GM18861 (cell line): ENCODE measurements around the gene SDR9C7.
"Not testable (repeated sequence)": the region's sequence is repeated elsewhere in the genome, so short reads cannot be mapped to it uniquely, and the experiment has no call there.

ENCODE experiments used
- ATAC-seq: cut with Tn5 transposase; IDR thresholded peaks from one replicate; pipeline ENCODE4 v1.9.1; 2021; ENCODE audit not compliant: unreplicated experiment

Gene SDR9C7

DNA sequence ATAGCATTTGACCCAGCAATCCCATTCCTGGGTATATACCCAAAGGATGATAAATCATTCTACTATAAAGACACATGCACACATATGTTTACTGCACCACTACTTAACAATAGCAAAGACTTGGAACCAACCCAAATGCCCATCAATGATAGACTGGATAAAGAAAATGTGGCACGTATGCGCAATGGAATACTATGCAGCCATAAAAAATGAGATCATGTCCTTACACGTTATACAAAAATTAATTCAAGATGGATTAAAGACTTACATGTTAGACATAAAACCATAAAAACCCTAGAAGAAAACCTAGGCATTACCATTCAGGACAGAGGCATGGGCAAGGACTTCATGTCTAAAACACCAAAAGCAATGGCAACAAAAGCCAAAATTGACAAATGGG is 16.1 kb downstream of the SDR9C7 start:
- ATAC-seq, result not testable (repeated sequence)

- no peak for ATAC-seq
Observed at GRCh38 chr12:56916996-56917333, 17.2 kb downstream of the SDR9C7 start.

DNA sequence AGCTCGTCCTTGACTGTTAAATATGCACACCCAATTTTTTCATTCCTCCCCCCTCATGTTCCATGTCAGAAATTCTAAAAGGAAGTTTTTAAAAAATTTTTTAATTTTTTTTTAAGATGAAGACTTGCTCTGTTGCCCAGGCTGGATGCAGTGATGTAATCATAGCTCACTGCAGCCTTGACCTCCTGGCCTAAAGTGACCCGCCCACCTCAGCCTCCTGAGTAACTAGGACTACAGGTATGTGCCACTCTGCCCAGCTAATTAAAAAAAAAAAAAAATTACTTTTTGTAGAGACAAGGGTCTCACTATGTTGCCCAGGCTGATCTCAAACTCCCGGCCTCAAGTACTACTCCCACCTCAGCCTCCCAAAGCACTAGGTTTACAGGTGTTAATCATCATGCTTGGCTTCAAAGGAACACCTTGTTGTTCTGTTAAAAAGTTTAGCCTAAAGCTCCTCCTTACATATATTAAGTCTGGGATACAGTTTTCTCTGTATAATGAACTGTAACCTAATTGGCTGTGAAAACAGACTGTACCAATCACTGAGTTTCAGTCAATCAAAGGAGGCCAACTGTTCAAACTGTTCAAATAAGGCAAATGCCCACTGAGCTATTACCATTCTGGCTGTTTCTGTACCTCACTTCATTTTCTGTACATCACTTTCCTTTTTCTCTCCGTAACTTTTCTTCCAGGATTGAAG is 17.8 kb downstream of the SDR9C7 start:
- no peak for ATAC-seq

DNA sequence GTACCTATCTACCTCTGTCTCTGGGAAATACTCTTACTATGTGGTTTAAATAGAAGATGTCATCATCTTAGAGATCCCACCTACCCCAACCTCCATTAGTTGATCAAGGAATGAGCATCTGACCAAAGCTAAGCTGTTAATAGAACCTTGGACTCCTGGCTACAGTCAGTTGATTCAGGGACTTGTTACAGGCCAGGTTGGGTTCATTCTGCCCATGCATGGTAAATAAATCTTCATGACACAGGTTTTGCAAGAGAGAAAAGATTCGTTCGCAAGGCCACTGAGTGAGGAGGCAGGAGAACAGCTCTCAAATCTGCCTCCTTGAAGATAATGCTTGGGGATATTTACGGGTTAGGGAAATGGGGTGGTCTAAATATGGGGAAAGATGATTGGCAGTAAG is 19.5 kb downstream of the SDR9C7 start:
- ATAC-seq, result no peak

DNA sequence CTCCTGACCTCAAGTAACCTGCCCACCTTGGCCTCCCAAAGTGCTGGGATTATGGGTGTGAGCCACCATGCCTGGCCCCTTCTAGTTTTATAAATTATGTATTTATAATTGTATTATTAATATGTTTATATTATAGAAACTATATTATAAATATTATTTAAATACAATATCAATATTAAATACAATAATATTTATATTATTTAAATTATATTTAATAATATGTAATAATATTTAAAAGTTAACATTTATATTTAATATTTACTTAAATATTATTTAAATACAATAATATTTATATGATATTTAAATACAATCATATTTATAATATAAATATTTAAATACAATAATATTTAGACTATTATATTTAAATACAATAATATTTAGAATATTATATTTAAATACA is 20.0 kb downstream of the SDR9C7 start:
- ATAC-seq, result no peak

DNA sequence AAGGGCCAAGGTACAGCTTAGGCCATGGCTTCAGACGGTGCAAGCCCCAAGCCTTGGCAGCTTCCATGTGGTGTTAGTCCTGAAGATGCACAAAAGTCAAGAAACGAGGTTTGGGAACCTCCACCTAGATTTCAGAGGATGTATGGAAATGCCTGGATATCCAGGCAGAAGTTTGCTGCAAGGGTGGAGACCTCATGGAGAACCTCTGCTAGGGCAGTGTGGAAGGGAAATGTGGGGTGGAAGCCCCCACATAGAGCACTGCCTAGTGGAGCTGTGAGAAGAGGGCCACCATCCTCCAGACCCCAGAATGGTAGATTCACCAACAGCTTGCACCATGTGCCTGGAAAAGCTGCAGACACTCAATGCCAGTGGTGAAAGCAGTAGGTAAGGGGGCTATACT is 24.8 kb downstream of the SDR9C7 start:
- ATAC-seq, result not testable (repeated sequence)

GRCh38 chr12:56908136-56908535 is 26.1 kb downstream of the SDR9C7 start:
- no peak for ATAC-seq

- no peak for ATAC-seq
Observed at GRCh38 chr12:56905852-56906251, 28.4 kb downstream of the SDR9C7 start.

DNA sequence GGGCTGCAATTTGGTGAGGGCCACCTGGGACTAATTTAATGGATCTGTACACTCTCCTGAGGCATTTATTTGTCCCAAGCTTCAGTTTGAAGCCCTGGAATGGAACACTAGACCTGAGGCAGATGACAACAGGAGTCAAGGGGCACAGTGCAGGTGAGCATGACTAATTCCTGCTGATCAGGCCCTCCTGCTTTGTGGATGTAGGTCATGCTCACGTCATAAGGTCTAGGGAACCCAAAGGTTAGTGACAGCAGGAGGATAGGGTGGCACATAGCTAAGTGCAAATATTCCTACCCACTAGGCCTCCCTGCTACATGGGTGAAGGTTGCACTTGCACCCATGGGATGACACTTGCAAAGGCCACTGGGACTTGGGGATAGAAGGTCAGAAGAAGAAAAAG is 30.8 kb downstream of the SDR9C7 start:
- ATAC-seq, result no peak

GRCh38 chr12:56901313-56901712 is 32.9 kb downstream of the SDR9C7 start:
- ATAC-seq, result not testable (repeated sequence)

GRCh38 chr12:56900583-56900982 is 33.6 kb downstream of the SDR9C7 start:
- ATAC-seq, result no peak

DNA sequence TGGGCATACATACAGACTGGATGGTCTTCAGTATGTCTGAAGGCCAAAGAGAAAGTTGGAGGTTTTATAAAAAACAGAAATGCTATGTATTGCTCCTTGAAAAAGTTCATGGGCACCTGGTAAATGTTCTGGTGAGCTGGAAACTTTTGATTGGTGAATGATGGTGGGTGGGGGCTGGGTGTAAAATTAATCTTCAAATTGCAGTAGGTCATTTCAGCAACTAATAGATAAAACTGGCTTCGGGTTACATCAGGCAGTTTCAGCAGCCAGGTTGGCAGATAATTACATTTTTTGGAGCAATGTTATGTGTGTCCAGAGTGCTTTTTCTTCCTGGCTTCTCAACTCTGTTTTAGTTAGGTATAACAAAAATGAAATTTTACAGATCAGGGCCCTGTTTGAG is 35.3 kb downstream of the SDR9C7 start:
- no peak for ATAC-seq

DNA sequence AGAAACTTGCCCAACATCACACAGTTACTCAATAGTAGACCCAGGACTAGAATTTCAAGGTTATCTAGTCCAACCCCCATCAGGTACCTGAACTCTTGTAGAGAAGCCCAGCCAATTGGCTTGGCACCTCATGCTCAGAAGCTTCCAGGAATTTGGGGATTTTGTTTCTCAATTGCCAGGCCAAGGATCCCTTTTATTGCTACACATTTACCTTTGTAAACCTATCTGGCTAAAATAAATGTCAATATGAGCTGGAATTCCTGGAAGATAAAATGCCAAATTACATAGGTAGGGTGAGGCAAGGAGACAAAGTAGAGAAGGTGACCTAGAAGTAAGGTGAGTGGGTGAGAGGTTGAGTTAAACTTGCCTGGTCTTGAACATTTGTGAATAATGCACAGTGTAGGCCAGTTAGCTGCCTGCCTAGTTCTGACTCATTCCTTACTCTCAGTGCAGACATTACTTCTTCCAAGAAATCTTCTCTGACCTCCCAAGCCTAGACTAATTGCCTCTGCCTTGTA is 36.3 kb downstream of the SDR9C7 start:
- no peak for ATAC-seq

GRCh38 chr12:56896082-56896481 is 38.1 kb downstream of the SDR9C7 start:
- ATAC-seq, result no peak

DNA sequence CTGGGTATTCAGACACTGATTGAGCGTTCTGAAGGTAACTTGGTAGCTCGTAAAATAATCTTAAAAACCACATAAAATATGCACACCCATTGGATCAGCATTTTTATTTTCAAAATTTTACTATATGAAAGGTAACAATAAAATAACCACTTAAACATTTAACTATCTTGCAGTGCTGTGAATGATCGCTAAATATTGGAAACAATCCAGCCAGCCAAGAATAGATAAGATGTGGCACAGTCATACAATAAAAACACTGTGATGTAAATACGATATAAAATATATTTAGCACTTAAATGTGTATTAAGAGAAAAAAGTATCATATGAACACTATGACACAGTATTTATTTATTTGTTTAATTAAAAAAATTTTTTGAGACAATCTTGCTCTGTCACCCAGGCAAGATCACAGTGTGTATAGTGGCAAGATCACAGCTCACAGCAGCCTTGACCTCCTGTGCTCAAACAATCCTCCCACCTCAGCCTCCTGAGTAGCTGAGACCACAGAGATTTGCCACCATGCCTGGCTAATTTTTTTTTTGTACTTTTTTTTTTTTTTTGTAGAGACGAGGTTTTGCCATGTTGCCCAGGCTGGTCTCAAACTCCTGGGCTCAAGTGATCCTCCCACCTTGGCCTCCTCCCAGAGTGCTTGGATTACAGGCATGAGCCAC is 39.4 kb downstream of the SDR9C7 start:
- ATAC-seq, result no peak

GRCh38 chr12:56891885-56892284 is 42.3 kb downstream of the SDR9C7 start:
- not testable (repeated sequence) for ATAC-seq

GRCh38 chr12:56886319-56886718 is 47.9 kb downstream of the SDR9C7 start:
- ATAC-seq, result no peak

DNA sequence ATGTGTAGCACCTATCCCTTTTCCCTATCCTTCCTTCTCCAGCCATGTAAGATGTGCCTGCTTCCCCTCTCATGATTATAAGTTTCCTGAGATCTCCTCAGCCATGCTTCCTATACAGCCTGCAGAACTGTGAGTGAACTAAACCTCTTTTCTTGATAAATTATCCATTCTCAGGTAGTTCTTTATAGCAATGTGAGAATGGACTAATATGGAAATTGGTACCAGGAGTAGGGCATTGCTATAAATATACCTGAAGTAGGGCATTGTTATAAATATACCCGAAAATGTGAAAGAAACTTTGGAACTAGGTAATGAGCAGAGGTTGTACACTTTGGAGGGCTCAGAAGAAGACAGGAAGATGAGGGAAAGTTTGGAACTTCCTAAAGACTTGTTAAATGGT is 48.9 kb downstream of the SDR9C7 start:
- ATAC-seq, result no peak

GRCh38 chr12:56884421-56884820 is 49.8 kb downstream of the SDR9C7 start:
- ATAC-seq, result no peak

DNA sequence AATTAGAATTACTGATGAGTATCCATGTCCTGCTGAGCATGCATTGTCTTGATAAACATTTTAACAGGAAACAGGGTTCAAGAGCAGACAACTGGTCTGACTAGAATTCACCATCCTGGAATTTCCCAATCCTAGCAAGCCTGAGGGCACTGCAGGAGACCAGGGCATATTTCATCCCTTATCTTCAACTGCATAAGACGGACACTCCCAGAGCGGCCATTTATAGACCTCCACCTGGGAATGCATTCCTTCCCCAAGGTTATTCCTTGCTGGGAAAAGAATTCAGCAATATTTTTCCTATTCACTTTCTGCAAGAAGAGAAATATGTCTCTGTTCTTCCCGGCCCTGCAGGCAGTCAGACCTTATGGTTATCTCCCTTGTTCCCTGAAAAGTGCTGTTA is 51.8 kb downstream of the SDR9C7 start:
- ATAC-seq, result not testable (repeated sequence)

DNA sequence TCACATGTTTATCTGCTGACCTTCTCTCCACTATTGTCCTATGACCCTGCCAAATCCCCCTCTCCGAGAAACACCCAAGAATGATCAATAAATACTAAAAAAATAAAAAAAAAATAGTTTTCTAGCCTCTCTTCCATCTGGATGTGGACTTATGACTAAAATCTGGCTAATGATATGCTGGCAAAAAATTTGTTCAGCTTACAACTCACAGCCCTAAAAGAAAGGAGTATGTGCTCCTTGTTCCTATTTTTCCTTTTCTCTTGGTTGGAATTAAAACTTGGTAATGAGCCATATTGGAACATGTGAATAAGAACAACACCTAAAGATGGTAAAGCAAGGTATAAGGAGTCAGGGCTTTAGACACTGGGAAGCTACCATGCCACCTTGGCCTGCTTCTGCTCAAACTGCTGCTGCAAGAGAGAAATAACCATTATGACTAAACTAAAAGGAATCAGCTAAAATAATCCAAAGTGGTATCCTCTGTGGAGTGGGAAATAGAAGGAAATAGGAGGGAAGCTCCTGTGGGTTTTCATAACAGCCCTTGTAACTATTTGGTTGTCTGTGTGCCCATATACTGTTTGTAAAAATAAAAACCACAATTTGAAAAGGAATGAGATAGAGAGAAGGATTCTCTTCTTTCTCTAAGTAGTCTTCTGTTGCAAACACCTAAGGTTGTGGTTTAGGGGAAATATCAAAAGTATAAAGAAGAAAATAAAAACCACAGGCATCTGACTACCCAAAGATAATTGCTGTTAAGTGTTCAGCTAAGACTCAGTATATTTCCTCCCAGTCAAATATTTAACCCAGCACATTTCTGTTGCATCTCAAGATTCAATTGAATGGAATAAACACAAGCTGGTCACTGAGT is 53.8 kb downstream of the SDR9C7 start:
- no peak for ATAC-seq
